CD4-positive, alpha-beta T cell treated with Interferon alpha-2 for 1 hour (primary cell): ENCODE results near the gene MGMT.

Experiments
- DNase-seq, 2 donors: peaks; one replicate each; pipeline ENCODE4 v3.0.0-alpha.2; 2020 to 2022

MGMT gene

DNA sequence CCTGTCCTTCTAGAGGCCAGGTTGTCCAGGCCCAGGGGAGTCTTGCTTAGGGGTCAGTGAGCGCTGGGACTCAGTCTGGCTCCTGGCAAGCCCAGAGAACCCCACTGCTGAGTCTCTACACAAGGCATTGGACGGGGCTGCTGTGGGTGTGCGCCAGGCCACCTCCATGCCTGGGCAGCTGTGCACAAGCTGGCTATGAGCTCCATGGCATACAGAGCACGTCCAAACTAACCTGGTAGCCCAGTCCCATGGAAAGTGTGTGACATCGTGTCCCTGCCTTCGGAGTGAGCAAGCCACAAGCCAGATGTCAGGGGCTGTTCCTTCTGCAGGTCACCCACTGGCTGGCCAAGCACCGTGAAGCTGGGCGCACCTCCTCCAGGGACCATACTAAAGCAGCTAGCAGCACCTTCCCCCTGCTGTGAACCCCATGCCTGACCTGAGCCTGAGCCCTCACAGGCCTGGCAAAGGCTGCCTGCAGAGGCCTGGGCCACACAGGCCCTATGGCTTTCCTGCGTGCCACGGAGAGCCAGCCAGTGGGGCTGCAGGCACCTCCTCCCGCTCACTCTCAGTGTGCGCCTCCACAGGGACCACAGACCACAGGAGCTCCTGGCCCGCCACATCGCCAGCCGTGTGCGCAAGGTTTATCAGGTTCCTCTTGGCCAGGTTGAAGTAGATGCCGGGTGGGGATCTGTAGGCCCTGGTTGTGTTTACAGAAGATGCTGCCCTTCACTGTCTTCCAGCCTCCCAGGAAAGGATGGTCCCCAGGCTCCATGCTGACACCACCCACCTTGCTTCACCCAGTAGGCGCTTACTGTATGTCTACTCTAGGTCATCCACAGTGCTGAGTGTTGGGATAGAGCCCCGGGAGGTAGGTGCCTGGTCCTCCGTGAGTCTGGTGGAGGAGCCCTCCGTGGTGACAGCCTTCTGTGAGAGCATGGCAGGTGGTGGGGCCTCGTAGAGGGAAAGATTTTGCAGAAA lies 277.4 kb downstream of the MGMT start:
- DNase-seq = no peak

DNA sequence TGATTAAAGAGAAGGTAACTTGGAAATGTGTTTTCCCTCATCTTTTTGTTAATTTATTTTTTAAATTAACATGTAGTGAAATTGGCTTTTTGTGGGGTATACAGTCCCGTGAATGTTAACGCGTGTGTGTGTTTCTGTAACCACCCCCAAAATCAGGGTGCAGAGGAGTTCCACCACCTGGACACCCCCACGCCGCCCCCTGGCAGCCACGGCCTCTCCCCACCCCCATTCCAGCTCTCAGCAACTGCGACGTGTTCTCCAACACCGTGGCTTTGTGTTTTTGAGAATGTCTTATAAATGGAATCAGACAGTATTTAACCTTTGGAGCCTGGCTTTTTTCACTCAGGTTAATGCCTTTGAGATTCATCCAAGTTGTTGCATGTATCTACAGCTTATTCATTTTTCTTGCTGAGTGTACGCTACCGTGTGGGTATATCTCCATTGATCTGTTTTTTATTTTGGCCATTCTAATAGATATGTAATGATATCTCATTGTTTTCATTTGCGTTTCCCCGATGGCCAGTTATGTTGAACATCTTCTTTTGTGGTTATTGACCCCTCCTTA lies 278.2 kb downstream of the MGMT start:
- no peak for DNase-seq

DNA sequence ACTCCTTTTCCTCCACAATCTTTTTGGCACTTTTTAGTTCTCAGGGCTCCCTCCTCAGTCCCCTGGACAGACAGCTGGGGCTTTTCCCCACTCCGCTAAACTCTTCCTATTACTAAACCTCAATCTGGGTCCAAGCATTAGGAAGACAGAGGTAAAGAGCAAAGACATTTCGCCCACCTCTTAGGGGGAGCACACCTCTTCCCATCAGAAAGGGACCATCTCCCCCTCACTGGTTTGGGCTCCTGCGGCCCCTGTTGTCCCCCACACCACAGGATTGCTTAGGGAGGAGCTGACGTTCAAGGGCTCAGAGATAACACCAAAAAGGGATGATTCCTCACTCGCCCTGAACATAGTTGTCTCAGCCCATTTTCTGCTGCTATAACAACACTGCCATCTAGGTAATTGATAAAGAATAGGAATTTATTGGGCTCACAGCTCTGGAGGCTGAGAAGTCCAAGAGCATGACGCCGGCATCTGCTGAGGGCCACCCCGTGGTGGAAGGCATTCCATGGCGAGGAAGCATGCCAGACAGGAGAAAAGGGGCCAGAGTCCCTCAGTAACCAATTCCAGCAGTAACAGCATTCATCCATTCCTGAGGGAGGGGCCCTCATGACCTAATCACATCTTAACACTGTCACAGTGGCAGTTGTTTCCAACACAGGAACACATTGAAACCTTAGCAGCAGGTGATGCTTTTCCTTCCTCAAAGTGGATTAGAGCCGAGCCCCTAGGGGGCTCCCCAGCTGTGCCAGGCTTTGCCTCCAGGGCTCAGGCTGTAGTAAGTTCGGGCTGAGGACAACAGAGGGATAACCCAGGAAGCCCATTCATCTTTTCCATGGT lies 287.4 kb downstream of the MGMT start:
- DNase-seq = no peak

DNA sequence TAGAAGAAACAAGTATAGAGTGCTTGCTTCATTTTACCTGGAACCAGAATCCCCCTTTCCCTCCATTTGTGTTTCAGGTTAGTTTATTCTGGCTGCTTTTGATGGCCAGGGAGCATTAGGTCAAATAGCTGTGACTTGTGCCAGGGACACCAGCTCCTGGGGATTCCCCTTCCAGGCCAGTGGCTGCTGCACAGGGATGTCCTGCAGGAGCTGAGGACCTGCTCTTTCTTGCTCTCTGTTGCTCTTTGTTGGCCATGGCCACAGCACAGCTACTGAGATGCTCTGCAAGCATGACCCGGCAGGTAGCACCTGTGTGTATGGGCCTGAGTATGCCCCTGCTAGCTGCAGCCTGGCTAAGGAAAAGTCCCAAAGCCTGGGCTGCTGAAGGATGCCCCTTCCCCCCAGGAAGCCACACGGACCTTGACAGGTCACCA lies 288.1 kb downstream of the MGMT start:
- DNase-seq = no peak

DNA sequence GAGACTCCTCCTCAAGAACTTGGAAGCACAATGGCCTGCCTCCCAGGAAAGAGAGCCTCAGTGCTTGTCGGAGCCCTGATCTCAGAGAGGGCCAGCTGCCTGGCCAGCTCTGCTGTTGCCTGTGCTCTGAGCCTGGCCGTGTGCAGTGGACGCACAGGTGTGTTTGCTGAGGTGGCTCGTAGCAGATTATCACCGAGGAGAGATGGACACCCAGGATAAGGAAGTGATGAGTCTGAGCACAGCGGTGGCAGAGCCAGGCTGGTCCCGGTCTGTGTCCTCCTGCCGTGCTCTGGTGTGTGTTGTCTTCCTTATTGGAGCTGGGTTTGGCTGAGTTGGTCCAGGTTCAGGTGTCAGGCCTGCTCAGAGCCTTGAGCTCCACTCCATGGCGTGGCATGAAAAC lies 288.6 kb downstream of the MGMT start:
- DNase-seq = no peak

DNA sequence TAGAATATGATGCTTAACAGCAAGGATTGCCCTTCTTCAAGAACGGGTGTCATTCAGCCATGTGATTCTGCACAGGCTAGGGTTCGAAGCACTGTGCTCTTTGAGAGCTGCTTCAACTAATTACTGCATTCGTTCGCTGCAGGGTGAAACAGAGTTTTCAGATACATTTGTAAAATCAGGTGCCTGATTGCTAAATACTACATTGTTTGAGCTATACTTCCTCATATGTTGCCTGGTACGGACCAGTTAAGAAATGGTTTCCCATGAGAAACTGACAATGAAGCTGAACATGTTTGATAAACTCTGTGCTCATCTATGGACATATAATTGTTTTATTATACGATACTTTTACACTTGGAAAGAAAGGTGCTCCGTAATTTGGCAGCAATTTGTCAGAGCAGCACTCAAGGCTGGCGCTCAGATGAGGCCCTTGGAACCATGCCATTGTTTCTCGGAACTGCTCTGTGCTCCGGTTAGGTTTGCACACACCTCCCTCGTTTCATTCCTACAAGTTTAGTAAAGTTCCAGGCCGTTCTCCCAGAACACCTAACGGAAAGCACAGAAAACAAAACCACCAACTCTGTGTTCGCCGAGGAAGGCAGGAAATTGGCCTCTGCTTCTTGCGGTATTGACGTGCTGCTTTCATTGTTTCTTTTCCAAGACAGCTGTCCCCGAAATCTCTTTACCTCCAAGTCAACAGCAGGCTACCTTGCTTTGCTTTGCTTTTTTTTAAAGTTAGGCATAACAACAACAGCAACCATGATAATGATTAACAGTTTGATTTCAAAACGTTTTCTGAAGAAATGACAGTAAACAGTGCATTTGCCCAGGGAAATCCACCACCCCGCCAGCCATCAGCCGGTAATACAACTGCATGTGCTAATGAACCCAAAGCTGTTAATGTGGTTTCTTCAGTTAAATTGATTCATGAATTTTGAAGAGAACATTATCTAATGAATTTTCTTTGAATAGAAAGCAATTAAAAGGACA lies 290.2 kb downstream of the MGMT start:
- DNase-seq = no peak

DNA sequence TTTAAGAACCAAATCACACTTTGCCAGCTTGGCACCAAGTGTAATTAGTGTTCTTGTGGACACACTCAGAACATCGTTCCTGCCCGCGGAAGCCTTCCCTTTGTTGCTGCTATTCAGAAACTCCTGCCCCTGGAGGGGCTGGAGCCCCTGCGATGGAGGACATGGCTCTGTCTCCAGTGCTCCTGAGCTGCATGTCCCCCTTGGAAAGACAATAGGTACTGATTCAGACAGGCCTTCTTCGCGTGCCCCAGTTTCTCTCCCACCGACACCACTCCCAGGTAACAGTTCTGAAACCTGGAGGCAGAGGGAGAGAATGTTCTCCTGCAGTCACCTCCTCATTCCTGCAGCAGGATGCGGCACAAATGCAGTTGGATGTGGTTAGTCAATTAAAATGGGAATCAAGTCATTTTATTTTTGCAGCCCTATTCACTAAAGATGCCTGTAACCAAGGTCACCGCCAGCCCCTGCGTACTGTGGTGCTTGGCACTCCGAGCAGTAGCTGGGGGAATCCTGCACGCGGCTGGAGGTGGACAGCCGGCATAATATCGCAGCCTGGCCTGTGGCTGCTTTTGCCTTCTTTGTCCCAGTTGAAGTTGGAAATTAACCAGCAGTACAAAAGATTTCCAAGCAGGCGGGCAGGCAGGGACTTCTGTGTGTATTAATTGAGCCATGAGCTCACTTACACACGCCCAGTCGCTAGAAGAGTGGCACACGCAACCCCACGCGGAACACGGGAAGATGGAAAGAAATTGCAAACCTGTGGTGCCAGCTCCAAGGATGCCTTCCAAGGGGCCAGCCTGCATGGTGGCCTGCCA lies 291.4 kb downstream of the MGMT start:
- no peak for DNase-seq

DNA sequence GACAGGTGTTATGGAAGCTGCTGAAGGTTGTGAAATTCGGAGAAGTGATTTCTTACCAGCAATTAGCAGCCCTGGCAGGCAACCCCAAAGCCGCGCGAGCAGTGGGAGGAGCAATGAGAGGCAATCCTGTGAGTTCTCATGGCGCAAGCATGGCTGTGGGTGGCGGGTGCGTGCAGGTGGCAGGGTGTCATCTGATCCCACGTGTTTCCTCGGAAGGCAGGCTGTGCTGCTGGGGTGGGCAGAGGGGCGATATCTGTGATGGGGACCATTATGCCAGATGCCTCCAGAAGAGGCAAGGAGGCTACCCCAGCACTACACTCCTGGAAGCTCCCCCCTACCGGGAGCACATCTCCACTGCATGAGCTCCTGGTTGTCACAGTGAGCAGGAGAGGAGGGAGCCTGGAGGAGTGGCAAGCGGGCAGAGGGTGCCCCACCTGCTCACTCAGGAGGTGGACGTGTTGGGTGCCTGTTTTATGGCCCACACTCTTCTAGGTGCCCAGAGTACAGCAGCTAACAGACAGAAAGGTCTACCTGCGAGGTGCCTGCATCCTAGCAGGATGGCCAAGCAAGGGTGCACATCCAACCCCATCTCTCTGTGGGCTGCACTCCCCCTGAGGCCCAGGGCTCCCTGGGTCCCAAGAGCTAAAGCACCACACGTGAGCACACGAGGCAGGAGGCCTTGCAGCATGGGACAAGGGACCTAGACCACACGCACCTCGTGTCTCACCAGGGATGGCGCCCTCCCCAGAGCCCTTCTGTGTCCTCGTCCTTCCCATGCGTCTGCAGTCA lies 292.4 kb downstream of the MGMT start:
- DNase-seq = no peak

DNA sequence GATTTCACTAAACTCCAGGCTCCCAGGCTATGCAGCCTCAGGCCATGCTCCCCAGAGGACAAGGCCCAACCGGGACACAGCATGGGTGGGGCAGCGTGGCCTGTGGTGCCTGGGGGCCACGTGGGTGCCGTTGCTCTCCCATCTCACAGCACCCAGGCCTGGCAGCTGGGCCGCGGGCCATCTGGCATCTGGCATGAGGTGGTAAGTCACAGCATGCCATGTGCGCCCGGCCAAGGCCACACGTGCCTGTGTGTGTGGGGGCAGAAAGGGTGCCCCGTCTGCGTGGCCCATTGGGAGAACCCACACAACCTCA lies 292.9 kb downstream of the MGMT start:
- no peak for DNase-seq

DNA sequence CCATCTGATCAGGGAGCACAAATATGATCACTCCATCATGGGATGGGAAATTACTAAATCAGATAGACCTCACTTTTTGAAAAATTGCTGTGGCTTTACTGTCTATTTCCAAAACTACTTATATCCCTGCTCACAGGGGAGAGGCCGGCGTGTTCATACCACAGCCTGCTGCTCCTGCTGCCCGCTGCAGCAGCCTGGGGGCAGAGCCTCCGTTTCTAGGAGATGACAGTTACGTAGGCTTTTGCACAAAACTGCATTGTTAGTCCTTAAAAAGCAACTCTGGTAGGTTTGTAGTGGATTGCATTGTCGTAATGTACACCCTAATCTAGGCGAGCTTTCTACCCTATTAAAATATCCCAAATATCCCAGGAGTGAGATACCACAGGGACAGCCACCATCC lies 293.4 kb downstream of the MGMT start:
- no peak for DNase-seq

DNA sequence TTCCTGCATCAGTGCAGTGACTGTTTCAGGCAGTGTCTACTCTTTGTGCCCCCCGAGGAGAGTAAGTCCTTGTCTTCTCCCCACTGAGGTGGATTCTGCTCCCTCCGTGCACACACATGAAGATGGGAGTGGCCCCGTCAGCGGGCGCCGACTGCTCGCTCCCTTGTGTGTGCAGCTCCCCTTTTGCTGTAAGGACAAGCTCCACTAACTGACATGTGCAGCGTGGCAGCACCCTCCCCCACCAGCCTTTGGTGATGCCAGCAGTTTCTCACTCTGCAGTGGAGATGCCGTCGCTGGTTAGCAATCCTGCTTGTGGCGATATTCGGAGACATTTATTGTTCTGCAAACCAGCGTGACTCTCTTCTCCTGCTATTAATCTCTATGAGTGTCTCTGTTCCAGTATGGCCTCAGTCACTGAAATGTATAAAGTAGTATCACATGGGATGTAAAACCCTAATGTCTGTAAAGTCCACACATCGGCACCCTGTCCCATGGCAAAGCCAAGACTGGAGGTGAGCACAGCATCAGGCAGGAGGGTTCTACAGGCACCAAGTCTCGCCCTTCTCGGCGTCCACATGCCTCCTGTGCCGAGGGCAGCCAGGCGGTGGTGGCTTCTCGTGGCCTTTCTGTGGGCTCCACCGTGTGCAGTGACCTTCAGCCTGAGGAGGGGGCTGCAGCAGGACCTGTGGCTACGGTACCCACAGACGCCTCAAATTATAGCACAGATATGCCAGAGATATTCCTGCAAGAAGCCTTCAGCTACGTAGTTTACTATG lies 294.3 kb downstream of the MGMT start:
- DNase-seq = no peak

DNA sequence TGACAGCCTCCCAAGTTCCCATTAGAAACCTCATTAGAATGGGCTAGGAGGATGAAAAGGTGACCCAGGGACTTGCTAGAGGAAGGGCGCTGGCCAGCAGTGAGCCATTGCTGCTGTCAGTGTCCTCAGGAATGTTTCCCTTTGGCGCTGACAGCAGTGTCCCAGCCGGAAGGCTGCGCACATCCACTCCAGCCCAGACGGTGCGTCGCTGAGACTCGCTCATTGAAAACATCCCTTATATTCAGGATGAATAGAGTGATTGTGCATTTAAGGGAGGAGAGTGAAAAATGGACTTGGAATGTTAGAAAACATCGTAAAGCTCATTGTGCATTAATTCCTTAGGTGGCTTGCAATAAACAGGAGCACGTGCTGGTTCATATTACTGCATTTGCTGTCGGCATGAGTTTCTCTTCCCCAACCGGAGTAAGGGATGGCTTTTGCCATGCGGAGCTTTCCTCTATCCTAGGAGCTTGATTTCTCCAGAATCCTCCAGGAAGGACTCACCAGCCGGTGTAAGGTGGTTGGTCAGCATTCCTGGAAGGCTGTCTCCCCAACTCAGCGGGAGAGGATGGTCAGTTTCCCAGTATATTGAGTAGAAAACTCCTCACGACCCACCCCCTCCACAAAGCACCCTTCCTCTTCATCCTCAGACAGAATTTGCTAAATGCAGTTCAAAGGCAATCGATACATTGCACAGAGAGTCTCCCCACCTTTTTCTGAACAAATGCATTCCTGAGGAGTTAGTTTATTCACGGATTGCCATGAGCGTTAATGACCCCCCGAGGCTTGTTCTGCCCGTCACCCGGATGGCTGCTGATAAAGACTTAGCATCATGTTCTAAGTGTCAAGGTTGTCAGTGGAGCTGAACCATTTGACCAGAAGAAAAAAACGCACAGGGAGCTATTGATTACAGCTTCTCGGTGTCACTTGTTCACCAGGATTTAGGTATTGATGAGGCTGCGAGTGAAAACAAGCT lies 295.2 kb downstream of the MGMT start:
- no peak for DNase-seq

DNA sequence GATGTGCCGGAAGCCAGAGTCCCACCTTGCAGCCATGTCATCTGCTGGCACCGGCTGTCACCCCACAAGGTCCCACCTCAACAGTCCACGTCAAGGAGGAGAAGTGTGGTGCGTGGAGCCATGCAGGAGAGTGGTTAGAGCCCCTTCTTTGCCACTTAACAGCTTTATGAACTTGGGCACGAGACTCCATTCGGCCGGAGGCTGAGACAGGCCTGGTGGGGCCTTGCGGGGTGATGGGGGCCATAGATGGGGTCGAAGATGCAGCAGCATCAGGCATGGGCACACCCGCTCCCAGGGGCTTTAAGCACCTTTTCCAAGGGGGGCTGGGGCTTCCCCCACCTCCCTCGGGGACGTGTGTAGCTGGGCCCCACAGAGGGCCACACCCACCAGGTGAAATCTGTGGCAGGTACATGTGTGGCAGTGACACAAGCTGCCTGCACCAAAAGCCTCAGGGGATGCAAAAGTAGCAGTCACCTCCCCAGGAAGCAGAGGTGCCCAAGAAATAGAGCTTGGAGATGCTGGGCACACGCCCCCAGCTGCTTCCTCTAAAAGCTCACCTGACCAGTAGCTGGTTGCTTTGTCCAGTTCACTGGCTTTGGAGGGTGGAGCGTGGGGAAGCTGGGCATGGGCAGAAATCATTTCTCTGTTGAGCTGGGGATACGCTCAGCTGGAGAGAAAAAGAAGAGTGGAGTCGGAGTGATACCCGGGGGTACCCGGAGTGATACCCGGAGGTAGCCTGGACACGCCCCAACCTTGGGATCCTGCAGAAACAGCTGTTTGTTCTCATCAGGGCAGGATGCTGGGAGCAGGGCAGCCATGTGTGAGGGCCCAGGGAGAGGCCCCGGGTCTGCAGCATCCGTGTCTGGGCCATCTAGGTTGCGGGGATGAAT lies 297.2 kb downstream of the MGMT start:
- DNase-seq = no peak

DNA sequence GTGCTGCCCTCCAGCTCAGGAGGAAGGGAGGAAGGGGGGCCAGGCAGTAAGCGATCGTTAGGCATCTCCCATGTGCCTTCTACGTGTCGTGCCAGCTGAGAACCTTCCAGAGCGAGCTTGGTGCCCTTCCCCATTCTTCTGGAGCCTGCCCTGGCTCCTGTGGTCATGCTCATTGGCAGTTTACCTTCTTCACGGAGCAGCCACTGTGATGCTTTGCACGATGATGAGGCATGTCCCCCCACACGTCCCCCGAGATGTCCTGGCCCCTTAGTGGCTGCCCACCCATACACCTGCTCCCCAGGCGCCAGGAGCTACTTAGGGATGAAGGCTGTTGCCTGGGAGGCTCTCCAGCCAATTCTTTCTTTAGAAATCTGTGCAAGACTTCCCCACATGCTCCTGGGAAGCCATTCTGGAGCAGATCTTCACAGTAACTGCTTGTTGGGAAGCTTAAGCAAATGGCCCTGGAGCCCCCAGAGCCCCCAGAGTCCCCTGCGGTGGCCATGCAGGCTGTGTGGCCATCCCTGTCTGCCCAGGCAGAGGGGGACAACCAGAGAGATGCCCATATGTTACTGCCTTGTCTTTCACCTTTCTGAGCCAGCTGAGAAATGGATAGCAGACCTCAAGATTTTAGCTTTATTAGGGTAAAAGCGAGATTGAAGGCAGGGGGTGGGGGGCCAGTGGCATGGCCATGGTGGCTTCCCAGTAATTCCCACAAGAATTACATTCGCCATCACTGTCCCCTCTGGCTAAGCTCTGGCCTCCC lies 298.0 kb downstream of the MGMT start:
- DNase-seq = no peak

DNA sequence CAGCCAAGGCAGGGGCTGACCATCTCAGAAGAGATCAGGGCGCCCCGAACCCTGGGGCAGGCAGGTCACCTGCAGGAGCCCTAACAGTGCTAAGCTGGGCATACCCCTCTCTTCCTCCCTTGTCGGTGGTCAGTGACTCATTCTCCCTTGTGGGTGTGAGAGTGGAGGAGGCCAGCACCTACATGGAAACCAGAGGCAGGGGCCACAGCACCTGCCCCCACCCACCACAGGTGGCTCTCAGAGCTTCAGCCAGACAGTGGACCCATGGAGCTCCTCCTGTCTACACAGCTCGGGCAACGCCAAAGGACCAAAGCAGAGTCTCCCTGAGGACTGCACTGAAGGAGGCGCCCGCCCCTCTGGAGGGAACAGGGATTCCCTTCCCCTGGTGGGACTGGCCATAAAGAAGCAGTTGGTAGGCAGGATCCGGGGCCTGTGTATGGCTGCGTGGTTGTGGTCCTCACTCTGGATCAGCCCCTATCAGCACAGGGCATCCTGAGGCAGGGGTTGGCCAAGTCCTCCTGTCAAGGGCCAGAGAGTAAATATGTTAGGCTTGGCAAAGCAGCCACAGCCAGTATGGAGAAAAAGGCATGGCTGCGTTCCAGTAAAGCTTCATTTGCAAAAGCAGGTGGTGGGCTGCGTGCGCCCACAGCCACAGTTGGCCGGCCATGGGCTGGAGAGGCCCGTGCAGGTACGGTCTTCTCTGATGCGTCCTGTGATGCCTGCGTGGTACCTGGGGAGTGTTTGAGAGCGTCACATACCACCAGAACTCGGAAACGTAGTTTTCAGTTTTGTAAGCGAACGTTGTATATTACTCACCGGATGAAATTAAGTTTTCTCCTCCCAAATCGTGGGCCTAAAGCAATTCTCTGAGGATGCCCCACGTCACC lies 298.9 kb downstream of the MGMT start:
- no peak for DNase-seq
